IMR-90 (cell line): Measurements from ENCODE around the gene GALNT13.

ENCODE experiments used
- CTCF ChIP-seq: conservative IDR thresholded peaks from 2 replicates; pipeline ENCODE4 v1.5.1; 2012; ENCODE audit warnings: mild to moderate bottlenecking, low read depth, low read length, improper control_type of control experiment
- POLR2A ChIP-seq: IDR thresholded peaks from 2 replicates; pipeline ENCODE4 v1.6.1; 2012; ENCODE audit warnings: mild to moderate bottlenecking, low read depth, low read length
- RAD21 ChIP-seq: IDR thresholded peaks from 2 replicates; pipeline ENCODE4 v1.6.1; 2012; ENCODE audit warnings: low read length, improper control_type of control experiment

DNA sequence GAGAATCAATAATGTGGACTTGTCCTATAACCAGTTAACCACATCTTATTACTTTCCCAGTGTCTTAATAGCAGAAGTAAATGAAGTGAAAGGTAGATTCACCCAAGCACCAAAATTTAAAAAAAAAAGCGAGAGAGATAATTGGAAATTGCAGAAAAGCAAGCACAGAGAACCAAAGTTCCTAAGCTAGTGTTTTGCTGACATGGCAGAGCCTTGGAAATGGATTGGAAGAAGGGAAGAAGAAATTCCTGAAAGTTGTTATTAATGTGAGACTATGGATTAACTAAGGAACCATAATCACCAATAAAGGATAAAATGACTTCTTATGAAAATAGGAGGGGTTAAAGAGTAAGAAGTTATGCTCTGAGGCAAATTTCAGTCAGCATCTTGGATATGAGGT, 384.4 kb downstream of the GALNT13 start:
- TF ChIP-seq RAD21: no peak
- no peak for TF ChIP-seq CTCF
- TF ChIP-seq POLR2A: no peak
